HG03064 (cell line): ENCODE measurements around the gene VDR.

Source experiments
- ATAC-seq: cut with Tn5 transposase; IDR thresholded peaks from one replicate; pipeline ENCODE4 v1.9.1; 2021; ENCODE audit warnings: low read depth; ENCODE audit not compliant: unreplicated experiment

The VDR gene

GRCh38 chr12:47801170-47801903, 103.5 kb downstream of the VDR start:
- ATAC-seq, result no peak

GRCh38 chr12:47800582-47800981, 104.2 kb downstream of the VDR start:
- ATAC-seq, result no peak

- no peak for ATAC-seq
These were observed 105.3 kb downstream of the VDR start for GRCh38 chr12:47799357-47799955.

- ATAC-seq, result no peak
These were observed 106.3 kb downstream of the VDR start for GRCh38 chr12:47798382-47798948.

- no peak for ATAC-seq
These were observed 107.4 kb downstream of the VDR start for GRCh38 chr12:47797441-47797840.

GRCh38 chr12:47795814-47796411, 108.9 kb downstream of the VDR start:
- ATAC-seq, result no peak

GRCh38 chr12:47795121-47795813, 109.5 kb downstream of the VDR start:
- ATAC-seq, result no peak

GRCh38 chr12:47794679-47795078, 110.1 kb downstream of the VDR start:
- no peak for ATAC-seq

GRCh38 chr12:47793015-47793681, 111.6 kb downstream of the VDR start:
- ATAC-seq, result no peak

- no peak for ATAC-seq
These were observed 112.9 kb downstream of the VDR start for GRCh38 chr12:47791874-47792273.
